Testis (tissue), 2 donors: ENCODE data around the gene STEAP2.

Experiments used
- POLR2A ChIP-seq: fragments of 450-650 bp; IDR thresholded peaks from one replicate; pipeline ENCODE4 v1.6.1; 2017; ENCODE audit warnings: antibody characterized with exemption, mild to moderate bottlenecking, moderate library complexity
- TF ChIP-seq, protein P1 (sequence below), 3 experiments: fragments of 450-650 bp in 2 of 3; fragments of 200-600 bp in 1 of 3; sonication (generic) in 1 of 3; IDR thresholded peaks; one replicate each; pipeline ENCODE4 v1.5.1; 2016 to 2019; ENCODE audit warnings: antibody characterized with exemption in 3 of 3, mild to moderate bottlenecking in 2 of 3, moderate library complexity in 1 of 3

DNA sequence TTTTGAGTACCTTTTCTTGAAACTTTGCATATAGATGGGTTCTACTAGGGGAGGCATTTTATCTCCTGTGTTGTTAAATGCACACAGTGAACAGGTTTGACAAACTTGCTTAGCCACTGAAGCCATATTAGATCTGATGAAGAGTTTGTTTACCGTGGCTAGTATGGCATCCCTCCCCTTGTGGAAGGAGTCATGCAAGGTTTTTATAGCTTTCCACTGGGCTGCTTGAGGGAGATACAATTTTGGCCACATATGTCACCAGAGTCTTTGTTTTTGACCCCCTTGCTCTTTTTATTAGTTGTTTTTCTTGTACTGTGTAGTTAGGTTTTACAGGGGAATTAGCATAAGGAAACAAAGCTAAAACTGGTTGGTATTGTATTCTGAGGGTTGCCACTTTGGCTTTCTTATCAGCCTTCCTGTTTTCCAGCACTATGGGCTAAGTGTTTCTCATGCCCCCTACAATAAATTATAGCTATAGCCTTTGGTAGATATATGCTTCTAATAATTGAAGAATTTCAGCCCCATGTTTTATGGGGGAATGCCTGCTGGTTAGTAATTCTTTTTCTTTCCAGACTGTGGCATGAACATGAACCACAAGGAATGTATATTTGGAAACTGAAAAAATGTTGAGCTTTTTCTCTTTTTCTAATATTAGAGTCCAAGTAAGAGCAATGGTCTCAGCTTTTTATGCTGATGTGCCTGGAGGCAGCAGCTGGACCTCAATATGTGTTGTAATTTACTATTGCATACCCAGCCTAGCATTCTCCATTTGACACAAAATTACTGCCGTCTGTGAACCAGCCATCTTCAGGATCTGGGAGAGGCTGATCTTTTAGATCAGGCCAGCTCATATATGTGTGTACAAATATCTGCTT, 18.4 kb upstream of the STEAP2 start:
- TF ChIP-seq, protein P1, sequence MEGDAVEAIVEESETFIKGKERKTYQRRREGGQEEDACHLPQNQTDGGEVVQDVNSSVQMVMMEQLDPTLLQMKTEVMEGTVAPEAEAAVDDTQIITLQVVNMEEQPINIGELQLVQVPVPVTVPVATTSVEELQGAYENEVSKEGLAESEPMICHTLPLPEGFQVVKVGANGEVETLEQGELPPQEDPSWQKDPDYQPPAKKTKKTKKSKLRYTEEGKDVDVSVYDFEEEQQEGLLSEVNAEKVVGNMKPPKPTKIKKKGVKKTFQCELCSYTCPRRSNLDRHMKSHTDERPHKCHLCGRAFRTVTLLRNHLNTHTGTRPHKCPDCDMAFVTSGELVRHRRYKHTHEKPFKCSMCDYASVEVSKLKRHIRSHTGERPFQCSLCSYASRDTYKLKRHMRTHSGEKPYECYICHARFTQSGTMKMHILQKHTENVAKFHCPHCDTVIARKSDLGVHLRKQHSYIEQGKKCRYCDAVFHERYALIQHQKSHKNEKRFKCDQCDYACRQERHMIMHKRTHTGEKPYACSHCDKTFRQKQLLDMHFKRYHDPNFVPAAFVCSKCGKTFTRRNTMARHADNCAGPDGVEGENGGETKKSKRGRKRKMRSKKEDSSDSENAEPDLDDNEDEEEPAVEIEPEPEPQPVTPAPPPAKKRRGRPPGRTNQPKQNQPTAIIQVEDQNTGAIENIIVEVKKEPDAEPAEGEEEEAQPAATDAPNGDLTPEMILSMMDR (IDR thresholded peaks at IDR 0.05), result no peak
- no peak for TF ChIP-seq POLR2A
